ENCODE measurements around the gene NACC2. TPM values are rescaled to one million over a fixed set of nuclear protein-coding genes. Genes with fewer than 3 reads are reported as not detected.

Gene NACC2
- total and polyA plus RNA-seq, 2 donors (not counting 3 experiments of a cell fraction or from before 2014, with no cell fraction given): 15.8 to 27.1 TPM

DNA sequence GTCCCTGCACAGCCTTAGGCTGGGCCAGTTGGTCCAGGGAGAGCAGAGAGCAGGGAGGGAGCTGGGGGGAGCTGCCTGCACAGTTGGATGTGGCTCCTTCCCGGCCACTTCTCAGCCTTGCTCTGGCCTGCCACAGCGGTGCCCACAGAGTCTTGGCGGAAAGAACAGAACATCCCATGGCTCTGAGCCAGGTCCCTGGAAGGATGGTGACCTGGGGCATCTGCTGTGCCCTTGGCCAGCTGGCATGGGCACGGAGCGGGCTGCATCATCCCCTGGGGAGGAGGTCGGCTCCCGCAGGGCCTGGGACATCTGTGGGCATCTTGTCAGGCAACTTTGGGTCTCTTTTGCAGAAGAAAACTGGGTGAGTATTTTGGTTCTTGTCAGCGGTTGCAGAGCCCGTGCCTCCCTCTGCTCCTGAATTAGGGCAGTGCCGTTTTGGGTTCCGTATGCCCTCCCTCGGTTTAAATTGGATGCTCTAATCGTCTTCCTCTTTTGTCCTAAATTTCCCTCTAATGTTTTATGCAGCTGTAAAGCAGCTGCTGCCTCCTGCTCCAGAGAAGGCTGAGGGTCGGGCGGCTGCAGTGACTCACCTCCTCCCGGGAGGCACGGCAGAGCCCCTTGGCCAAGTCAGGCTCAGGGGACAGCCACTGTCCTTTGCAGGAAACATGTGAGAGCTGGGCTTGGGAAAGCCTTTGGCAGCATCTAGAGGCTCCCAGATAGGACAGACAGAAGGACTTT lies 10.5 kb upstream of the NACC2 start:
- no peak overlapping the region for H3K4me2 ChIP-seq (ENCODE audit: insufficient read depth, low read length)
- DNase-seq (ENCODE audit: low read depth, low spot score) (no peak), FAIRE-seq (no peak)
- H3K4me3 ChIP-seq (replicated peaks in 1 of 3; ENCODE audit: insufficient read depth in 1 of 3, low read depth in 1 of 3, low read length in 3 of 3): no peak overlapping the region
- BruUV-seq (replicated peaks): no TSS peak
- no peak overlapping the region for H3K9ac ChIP-seq (replicated peaks; ENCODE audit: extremely low read depth, insufficient read depth, low read length)
- dilution Hi-C loops (cut with MboI; ENCODE audit: extremely low pct_ligation_motif_present, low sequenced_read_pairs): no loop called here
- TF ChIP-seq MYC (IDR thresholded peaks at IDR 0.05; ENCODE audit: low read depth, low read length) (no peak), JUN (IDR thresholded peaks at IDR 0.05; ENCODE audit: borderline replicate concordance, insufficient read depth, insufficient read length, low read depth) (no peak), FOS (IDR thresholded peaks at IDR 0.05; ENCODE audit: borderline replicate concordance, insufficient read depth, low read length) (peak; percentile 38)
- TF ChIP-seq, protein P1, sequence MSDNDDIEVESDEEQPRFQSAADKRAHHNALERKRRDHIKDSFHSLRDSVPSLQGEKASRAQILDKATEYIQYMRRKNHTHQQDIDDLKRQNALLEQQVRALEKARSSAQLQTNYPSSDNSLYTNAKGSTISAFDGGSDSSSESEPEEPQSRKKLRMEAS (IDR thresholded peaks at IDR 0.05; ENCODE audit: insufficient read depth, insufficient read length): no peak
- H3K9me1 ChIP-seq (replicated peaks; ENCODE audit: control insufficient read depth, extremely low read depth, insufficient read depth, low read length): no peaks in the 10 kb centered on the region
- H4K20me1 ChIP-seq (replicated peaks; ENCODE audit: control insufficient read depth, extremely low read depth, insufficient read depth, low read length): no peaks in the 10 kb centered on the region
- H3K27ac ChIP-seq (ENCODE audit: insufficient read depth, low read depth, low read length): no peak overlapping the region
- H3K36me3 ChIP-seq (ENCODE audit: control insufficient read depth in 2 of 2, extremely low read depth in 1 of 2, insufficient read depth in 2 of 2, low read length in 2 of 2): no peaks in the 10 kb centered on the region
- peaks cover 13% of the 10 kb centered on the region for H3K4me1 ChIP-seq (ENCODE audit: control insufficient read depth, extremely low read depth, insufficient read depth, low read length)
- no peak overlapping the region for H2AFZ ChIP-seq (ENCODE audit: low read depth, low read length)
- intact Hi-C loops (cut with micrococcal nuclease): no loop called here
- ChIA-PET POLR2A (no interaction called here), CTCF (interaction anchor here (1.8 kb wide), 1 partner anchor 16 kb away, joined by 6 read pairs; no protein-coding TSS in a partner anchor)
- no peaks in the 10 kb centered on the region for H3K79me2 ChIP-seq (ENCODE audit: control insufficient read depth, insufficient read depth, low read length)
- H3K9me3 ChIP-seq (replicated peaks; ENCODE audit: control insufficient read depth, insufficient read depth, low read length): no peaks in the 10 kb centered on the region
- H3K27me3 ChIP-seq (ENCODE audit: control insufficient read depth in 2 of 2, insufficient read depth in 2 of 2, low read length in 2 of 2): no peaks in the 10 kb centered on the region

DNA sequence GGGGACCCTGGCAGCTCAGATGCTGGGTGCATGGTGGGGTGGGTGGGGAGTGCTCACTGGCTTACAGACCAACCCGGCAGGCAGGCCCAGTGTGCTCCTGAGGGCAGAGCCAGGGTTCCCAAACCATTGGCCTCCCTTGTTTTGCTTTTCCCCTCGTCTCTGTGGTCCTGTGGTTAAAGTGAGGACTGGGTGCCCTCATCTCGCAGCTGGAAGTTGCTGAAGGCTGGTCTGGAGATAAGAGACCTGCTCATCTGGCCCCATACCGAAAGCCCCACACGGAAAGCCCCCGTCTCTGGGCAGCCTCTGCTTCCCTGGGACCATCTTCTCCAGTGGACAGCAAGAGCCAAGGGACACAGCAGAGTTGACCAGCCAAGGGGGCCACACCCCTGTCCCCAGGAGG lies 9.8 kb upstream of the NACC2 start:
- ChIA-PET CTCF (interaction anchor here (1.8 kb wide), 1 partner anchor 15 kb away, joined by 6 read pairs; no protein-coding TSS in a partner anchor), POLR2A (no interaction called here)
- Histone ChIP-seq H3K36me3 (ENCODE audit: control insufficient read depth in 2 of 2, extremely low read depth in 1 of 2, insufficient read depth in 2 of 2, low read length in 2 of 2) (no peaks in the 10 kb centered on the region), H3K4me1 (ENCODE audit: control insufficient read depth, extremely low read depth, insufficient read depth, low read length) (peaks cover 8% of the 10 kb centered on the region), H3K79me2 (ENCODE audit: control insufficient read depth, insufficient read depth, low read length) (no peaks in the 10 kb centered on the region), H2AFZ (ENCODE audit: low read depth, low read length) (no peak overlapping the region), H3K27ac (ENCODE audit: insufficient read depth, low read depth, low read length) (no peak overlapping the region), H3K4me3 (replicated peaks in 1 of 3; ENCODE audit: insufficient read depth in 1 of 3, low read depth in 1 of 3, low read length in 3 of 3) (no peak overlapping the region), H3K9me1 (replicated peaks; ENCODE audit: control insufficient read depth, extremely low read depth, insufficient read depth, low read length) (no peaks in the 10 kb centered on the region), H3K9ac (replicated peaks; ENCODE audit: extremely low read depth, insufficient read depth, low read length) (no peak overlapping the region), H3K4me2 (ENCODE audit: insufficient read depth, low read length) (no peak overlapping the region), H3K9me3 (replicated peaks; ENCODE audit: control insufficient read depth, insufficient read depth, low read length) (no peaks in the 10 kb centered on the region), H4K20me1 (replicated peaks; ENCODE audit: control insufficient read depth, extremely low read depth, insufficient read depth, low read length) (no peaks in the 10 kb centered on the region), H3K27me3 (ENCODE audit: control insufficient read depth in 2 of 2, insufficient read depth in 2 of 2, low read length in 2 of 2) (no peaks in the 10 kb centered on the region)
- dilution Hi-C loops (cut with MboI; ENCODE audit: extremely low pct_ligation_motif_present, low sequenced_read_pairs): no loop called here
- no peak for TF ChIP-seq GATA2 (IDR thresholded peaks at IDR 0.05; ENCODE audit: insufficient read depth, insufficient read length, low read depth, low read length)
- TF ChIP-seq FOS (IDR thresholded peaks at IDR 0.05; ENCODE audit: borderline replicate concordance, insufficient read depth, low read length): no peak
- TF ChIP-seq POLR2AphosphoS5 (IDR thresholded peaks at IDR 0.05; ENCODE audit: insufficient read depth, low read depth, low read length): no peak
- TF ChIP-seq EZH2 (IDR thresholded peaks at IDR 0.05; ENCODE audit: borderline replicate concordance, low read depth, low read length, severe bottlenecking): no peak
- TF ChIP-seq POLR2A (IDR thresholded peaks at IDR 0.05; ENCODE audit: low read depth, low read length): no peak
- TF ChIP-seq JUN (IDR thresholded peaks at IDR 0.05; ENCODE audit: borderline replicate concordance, insufficient read depth, insufficient read length, low read depth): no peak
- TF ChIP-seq, protein P1 (IDR thresholded peaks at IDR 0.05; ENCODE audit: insufficient read depth, insufficient read length): no peak
- TF ChIP-seq, protein P2, sequence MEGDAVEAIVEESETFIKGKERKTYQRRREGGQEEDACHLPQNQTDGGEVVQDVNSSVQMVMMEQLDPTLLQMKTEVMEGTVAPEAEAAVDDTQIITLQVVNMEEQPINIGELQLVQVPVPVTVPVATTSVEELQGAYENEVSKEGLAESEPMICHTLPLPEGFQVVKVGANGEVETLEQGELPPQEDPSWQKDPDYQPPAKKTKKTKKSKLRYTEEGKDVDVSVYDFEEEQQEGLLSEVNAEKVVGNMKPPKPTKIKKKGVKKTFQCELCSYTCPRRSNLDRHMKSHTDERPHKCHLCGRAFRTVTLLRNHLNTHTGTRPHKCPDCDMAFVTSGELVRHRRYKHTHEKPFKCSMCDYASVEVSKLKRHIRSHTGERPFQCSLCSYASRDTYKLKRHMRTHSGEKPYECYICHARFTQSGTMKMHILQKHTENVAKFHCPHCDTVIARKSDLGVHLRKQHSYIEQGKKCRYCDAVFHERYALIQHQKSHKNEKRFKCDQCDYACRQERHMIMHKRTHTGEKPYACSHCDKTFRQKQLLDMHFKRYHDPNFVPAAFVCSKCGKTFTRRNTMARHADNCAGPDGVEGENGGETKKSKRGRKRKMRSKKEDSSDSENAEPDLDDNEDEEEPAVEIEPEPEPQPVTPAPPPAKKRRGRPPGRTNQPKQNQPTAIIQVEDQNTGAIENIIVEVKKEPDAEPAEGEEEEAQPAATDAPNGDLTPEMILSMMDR (IDR thresholded peaks at IDR 0.05; ENCODE audit: extremely low read depth in 1 of 2, insufficient read depth in 1 of 2, low read depth in 1 of 2, low read length in 2 of 2): no peak
- no peak for TF ChIP-seq MYC (IDR thresholded peaks at IDR 0.05; ENCODE audit: low read depth, low read length)
- intact Hi-C loops (cut with micrococcal nuclease): no loop called here
- no peak for DNase-seq (ENCODE audit: low read depth, low spot score)
- no TSS peak for BruUV-seq (replicated peaks)
- FAIRE-seq: no peak
